HG03175 (cell line): ENCODE measurements around the gene PLEKHM2.
"Not testable (repeated sequence)": the region's sequence is repeated elsewhere in the genome, so short reads cannot be mapped to it uniquely, and the experiment has no call there.

Source experiments
- ATAC-seq: cut with Tn5 transposase; IDR thresholded peaks from one replicate; pipeline ENCODE4 v1.9.1; 2021; ENCODE audit warnings: mild to moderate bottlenecking, moderate library complexity; ENCODE audit not compliant: unreplicated experiment

The PLEKHM2 gene

GRCh38 chr1:15684042-15684461, at the start of gene PLEKHM2:
TSS of gene PLEKHM2 (plus strand) at chr1:15684320. CDS start at chr1:15684559, 239 bp downstream.
- ATAC-seq = peak; percentile 49

GRCh38 chr1:15636436-15636835, 47.7 kb upstream of the PLEKHM2 start:
- no peak for ATAC-seq

GRCh38 chr1:15637826-15638225, 46.3 kb upstream of the PLEKHM2 start:
- ATAC-seq = no peak

GRCh38 chr1:15639262-15639661, 44.9 kb upstream of the PLEKHM2 start:
- no peak for ATAC-seq

DNA sequence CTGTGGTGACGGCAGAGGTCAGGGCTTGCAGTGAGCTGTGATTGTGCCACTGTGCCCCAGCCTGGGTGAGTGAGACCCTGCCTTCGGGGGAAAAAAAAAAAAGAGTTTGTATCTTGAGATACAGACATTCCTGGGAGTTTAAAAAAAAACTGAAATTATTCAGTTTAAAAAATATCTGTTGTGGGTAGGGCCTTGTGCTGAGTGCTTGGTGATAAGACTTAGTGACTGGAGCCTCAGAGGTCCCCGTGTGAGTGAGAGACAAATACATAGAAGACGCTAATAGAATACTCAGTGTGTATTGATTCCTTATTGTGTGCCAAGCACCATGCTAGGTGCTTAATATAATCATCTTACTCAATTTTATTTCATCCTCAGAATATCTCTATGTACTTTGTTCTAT, 44.2 kb upstream of the PLEKHM2 start:
- no peak for ATAC-seq

DNA sequence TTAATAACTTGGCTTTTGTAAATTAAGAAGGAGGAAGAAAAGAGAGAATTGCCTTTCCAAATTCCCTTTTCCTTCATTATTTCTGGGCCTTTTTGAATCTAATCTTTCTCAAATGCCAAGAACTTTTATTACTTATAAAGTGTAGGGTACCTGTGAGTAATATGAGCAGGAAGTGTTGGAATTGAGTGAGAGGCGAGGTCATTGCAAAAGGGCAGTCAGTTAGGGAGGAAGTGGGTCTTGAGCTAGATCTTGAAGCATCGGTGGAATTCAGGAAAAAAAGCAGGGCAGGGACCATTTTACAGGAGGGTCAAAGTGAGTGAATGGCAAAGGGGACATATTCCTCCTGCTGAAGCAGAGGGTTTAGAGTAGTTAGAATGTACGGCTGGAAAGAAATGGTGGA, 43.5 kb upstream of the PLEKHM2 start:
- ATAC-seq = no peak

- no peak for ATAC-seq
Measured at GRCh38 chr1:15649937-15650336, 34.2 kb upstream of the PLEKHM2 start.

- ATAC-seq = no peak
Measured at GRCh38 chr1:15650433-15650832, 33.7 kb upstream of the PLEKHM2 start.

- not testable (repeated sequence) for ATAC-seq
Measured at GRCh38 chr1:15652130-15652529, 32.0 kb upstream of the PLEKHM2 start.

DNA sequence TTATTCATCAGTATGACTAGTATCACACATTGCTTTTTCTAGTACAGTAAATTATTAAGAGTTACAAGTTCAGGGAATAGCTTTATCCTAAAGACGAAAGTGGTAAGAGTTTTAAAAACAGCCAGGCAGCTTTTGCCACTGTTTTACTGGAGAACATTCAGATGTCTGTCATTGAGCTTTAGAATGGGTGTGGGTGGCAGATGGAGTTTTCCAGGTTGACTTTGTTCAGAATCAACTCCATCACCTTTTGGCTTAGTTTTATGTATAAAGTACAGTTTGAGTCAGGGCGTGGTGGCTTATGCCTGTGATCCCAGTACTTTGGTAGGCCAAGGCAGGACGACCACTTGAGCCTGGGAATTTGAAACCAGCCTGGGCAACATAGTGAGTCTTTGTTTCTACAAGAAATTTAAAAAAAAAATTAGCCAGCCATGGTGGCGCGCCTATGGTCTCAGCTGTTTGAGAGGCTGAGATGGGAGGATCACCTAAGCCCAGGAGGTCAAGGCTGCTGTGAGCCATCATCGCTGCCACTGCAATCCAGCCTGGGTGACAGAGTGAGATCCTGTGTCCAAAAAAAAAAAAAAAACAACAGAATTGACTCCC, 29.9 kb upstream of the PLEKHM2 start:
- no peak for ATAC-seq

- ATAC-seq = no peak
Measured at GRCh38 chr1:15656464-15656863, 27.7 kb upstream of the PLEKHM2 start.

GRCh38 chr1:15657021-15657420, 27.1 kb upstream of the PLEKHM2 start:
- no peak for ATAC-seq

DNA sequence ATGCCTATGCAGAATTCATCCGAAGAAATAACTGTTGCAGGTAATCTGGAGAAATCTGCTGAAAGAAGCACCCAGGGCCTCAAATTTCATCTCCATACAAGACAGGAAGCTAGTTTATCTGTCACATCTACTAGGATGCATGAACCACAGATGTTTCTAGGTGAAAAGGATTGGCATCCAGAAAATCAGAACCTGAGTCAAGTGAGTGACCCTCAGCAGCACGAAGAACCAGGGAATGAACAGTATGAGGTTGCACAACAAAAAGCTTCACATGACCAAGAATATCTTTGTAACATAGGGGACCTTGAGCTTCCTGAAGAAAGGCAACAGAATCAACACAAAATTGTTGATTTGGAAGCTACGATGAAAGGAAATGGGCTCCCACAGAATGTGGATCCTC, 24.0 kb upstream of the PLEKHM2 start:
- no peak for ATAC-seq

- ATAC-seq = no peak
Measured at GRCh38 chr1:15662477-15662876, 21.6 kb upstream of the PLEKHM2 start.

DNA sequence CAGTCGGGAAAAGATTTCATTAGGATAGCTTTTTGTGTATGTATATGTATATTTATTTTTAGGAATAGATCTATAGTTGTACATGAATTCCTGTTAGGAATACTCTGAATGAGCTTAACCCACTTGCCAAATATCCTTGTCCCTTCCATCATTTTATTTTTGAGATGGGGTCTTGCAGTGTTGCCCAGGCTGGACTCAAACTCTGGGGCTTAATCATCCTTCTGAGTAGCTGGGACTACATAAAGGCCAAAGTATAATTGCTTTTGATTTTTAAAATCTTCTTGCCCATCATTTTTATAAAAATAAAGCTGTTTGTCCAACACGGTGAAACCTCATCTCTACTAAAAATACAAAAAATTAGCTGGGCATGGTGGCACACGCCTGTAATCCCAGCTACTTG, 20.2 kb upstream of the PLEKHM2 start:
- no peak for ATAC-seq

DNA sequence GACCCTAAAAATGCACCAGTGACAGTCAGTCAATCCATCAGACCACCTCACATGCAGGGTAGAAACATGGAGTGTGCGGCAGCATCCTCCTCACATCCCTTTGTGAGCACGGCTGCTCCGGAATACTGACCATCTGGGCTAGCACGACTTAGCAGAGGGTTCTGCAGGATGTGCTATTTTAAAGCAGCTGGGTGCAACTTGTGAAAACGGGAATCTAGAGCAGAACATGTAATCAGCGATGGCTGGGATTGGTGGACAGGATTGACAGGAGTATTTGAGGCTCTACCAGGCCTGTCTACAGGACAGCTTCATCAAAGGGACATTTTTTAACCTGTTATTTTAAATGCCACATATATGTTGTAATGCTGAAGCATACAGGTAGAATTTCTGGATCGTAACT, 16.8 kb upstream of the PLEKHM2 start:
- ATAC-seq = no peak

DNA sequence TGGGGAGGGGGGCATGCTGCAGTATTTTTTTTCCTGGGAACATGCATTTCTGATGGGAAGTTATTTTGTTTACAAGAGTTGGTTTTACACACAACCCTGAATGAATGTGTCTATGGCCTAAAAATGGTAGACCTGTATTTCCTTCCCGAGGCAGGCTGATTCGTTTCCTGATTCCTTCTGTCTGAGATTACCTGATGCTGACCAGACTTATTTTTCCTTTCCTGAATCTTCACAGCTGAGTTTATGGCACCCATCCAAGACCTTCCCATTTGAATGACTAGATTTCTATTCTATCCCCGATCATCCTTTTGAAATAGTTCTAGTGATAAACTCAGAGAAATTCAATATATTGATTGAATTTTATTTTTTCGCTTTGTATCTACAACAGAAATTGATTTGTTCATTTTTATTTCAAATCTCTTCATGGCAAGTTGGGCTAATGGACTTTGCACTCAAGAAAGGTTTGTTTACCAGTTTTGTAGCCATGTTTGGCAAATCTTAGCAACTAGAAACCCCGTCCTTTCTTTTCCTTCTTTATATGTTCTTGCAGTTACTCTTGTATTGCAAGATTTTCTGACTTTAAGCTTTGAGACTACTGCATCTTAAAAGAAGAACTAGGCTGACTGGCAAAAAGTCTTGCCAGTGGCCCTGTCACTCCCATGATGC, 15.9 kb upstream of the PLEKHM2 start:
- no peak for ATAC-seq

- no peak for ATAC-seq
Measured at GRCh38 chr1:15669074-15669473, 15.0 kb upstream of the PLEKHM2 start.

DNA sequence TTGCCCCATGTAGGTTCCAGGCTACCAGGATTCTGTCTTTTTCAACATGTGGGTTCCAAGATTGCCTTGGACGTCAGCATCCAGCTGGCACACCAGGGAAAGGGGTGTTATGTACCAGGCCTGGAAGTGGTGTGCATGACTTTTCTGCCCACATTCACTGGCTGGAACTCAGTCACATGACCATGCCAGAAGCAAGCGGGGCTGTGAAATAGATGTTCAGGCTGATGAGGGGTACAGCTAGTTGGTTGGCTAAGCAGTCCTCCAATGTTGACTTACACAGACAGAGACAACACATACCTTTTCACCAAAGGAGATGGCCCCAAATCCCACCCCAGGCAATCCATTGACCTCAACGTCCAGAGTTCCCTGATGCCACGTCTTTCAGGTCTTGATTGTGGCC, 14.3 kb upstream of the PLEKHM2 start:
- ATAC-seq = no peak

DNA sequence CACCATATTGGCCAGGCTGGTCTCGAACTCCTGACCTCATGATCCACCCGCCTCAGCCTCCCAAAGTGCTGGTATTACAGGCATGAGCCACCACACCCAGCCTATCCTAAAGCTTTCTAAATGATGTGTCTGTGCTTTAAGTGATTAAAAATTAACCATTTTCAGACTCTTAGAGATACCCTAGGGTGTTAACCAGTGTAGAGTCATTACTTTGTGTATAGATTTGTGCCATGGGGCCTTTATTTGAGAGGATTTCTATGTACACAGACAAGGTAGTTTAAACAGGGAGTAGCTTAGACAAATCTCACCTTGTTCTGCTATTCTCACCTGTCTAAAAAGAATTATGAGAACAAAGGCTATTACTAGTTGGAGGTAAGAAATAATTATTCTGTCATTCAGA, 12.7 kb upstream of the PLEKHM2 start:
- ATAC-seq = no peak

- no peak for ATAC-seq
Measured at GRCh38 chr1:15674386-15675159, 9.5 kb upstream of the PLEKHM2 start.

- no peak for ATAC-seq
Measured at GRCh38 chr1:15676010-15676409, 8.1 kb upstream of the PLEKHM2 start.
